ENCODE measurements around the gene TCF7L1.
A peak's percentile ranks its signal among the peaks of the same experiment; 100 is the strongest.

DNA sequence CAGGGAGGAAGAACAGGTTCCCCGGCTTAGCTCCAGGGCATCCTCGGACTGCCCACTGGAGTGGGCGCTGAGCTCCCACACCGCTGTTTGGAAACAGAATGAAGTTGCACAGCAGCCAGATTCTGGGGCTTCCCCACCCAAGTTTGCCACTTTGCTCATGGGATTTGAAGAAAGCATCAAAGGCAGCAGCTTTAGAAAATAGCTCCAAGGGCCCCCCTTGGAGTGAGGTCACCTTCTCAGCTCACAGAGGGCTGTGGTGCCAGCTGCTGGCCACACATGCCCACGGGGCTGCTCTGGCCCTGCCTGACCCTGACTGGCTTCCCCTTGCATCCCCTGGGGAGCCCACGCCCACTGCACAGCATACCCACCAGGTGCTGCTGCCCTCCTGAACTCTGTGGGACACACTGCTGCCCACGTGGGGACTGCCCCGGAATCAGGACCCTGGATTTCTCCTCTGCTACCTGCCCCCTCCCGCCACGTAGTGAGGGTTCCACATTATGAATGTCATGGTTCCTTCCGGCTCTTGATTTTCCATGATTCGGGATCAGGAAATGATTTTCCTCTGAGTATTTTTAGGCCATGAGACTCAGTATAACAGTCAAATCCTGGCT is 124.3 kb downstream of the TCF7L1 start:
- TF ChIP-seq CTCF (IDR thresholded peaks at IDR 0.05), result peak in 1 of 12 donors; percentile 26
- TF ChIP-seq POLR2A (IDR thresholded peaks at IDR 0.05), result no peak
